ENCODE data around the gene FBH1.

FBH1 gene

GRCh38 chr10:5894873-5895272, 4.8 kb downstream of the FBH1 start:
- TF ChIP-seq CTCF (IDR thresholded peaks at IDR 0.05; ENCODE audit: insufficient read depth, low read length, missing control alignments), result no peak
- POLR2A ChIA-PET, result no interaction called here
- no peak for DNase-seq (ENCODE audit: low read depth, low spot score)
- no peak overlapping the region for H3K4me3 ChIP-seq (ENCODE audit: low read depth, low read length)
- CTCF ChIA-PET, result interaction anchor here (1.0 to 2.0 kb wide), 2 partner anchors 21 to 272 kb away, joined by 4 to 9 read pairs; no protein-coding TSS in a partner anchor

- ChIA-PET POLR2A (no interaction called here), CTCF (interaction anchor here (2.0 kb wide), 1 partner anchor 22 kb away, joined by 9 read pairs; no protein-coding TSS in a partner anchor)
- no peak for DNase-seq (ENCODE audit: low read depth, low spot score)
- TF ChIP-seq CTCF (IDR thresholded peaks at IDR 0.05; ENCODE audit: insufficient read depth, low read length, missing control alignments), result no peak
- H3K4me3 ChIP-seq (ENCODE audit: low read depth, low read length), result no peak overlapping the region
Observed at GRCh38 chr10:5895365-5895764, 5.3 kb downstream of the FBH1 start.

- DNase-seq (ENCODE audit: low read depth, low spot score), result no peak
- POLR2A ChIA-PET, result no interaction called here
- CTCF ChIA-PET, result interaction anchor here (2.0 kb wide), 1 partner anchor 22 kb away, joined by 9 read pairs; no protein-coding TSS in a partner anchor
- no peak for TF ChIP-seq CTCF (IDR thresholded peaks at IDR 0.05; ENCODE audit: insufficient read depth, low read length, missing control alignments)
- no peak overlapping the region for H3K4me3 ChIP-seq (ENCODE audit: low read depth, low read length)
Observed at GRCh38 chr10:5895804-5896203, 5.8 kb downstream of the FBH1 start.

- no peak for DNase-seq (ENCODE audit: low read depth, low spot score)
- ChIA-PET CTCF (no interaction called here), POLR2A (no interaction called here)
- no peak for TF ChIP-seq CTCF (IDR thresholded peaks at IDR 0.05; ENCODE audit: insufficient read depth, low read length, missing control alignments)
- H3K4me3 ChIP-seq (ENCODE audit: low read depth, low read length), result no peak overlapping the region
Observed at GRCh38 chr10:5896208-5897052, 6.4 kb downstream of the FBH1 start.

GRCh38 chr10:5897053-5897340, 7.0 kb downstream of the FBH1 start:
- POLR2A ChIA-PET, result no interaction called here
- no peak for TF ChIP-seq CTCF (IDR thresholded peaks at IDR 0.05; ENCODE audit: insufficient read depth, low read length, missing control alignments)
- no peak overlapping the region for H3K4me3 ChIP-seq (ENCODE audit: low read depth, low read length)
- no peak for DNase-seq (ENCODE audit: low read depth, low spot score)
- CTCF ChIA-PET, result no interaction called here

- TF ChIP-seq CTCF (IDR thresholded peaks at IDR 0.05; ENCODE audit: insufficient read depth, low read length, missing control alignments), result no peak
- DNase-seq (ENCODE audit: low read depth, low spot score), result no peak
- ChIA-PET POLR2A (no interaction called here), CTCF (no interaction called here)
- no peak overlapping the region for H3K4me3 ChIP-seq (ENCODE audit: low read depth, low read length)
Observed at GRCh38 chr10:5897504-5897903, 7.5 kb downstream of the FBH1 start.
